Measurements from ENCODE around the gene XBP1. TPM values are rescaled to one million over a fixed set of nuclear protein-coding genes. Genes with fewer than 3 reads are reported as not detected.

Gene XBP1
- total RNA-seq, 1 donor from 2014 or later, result 77.4 TPM

DNA sequence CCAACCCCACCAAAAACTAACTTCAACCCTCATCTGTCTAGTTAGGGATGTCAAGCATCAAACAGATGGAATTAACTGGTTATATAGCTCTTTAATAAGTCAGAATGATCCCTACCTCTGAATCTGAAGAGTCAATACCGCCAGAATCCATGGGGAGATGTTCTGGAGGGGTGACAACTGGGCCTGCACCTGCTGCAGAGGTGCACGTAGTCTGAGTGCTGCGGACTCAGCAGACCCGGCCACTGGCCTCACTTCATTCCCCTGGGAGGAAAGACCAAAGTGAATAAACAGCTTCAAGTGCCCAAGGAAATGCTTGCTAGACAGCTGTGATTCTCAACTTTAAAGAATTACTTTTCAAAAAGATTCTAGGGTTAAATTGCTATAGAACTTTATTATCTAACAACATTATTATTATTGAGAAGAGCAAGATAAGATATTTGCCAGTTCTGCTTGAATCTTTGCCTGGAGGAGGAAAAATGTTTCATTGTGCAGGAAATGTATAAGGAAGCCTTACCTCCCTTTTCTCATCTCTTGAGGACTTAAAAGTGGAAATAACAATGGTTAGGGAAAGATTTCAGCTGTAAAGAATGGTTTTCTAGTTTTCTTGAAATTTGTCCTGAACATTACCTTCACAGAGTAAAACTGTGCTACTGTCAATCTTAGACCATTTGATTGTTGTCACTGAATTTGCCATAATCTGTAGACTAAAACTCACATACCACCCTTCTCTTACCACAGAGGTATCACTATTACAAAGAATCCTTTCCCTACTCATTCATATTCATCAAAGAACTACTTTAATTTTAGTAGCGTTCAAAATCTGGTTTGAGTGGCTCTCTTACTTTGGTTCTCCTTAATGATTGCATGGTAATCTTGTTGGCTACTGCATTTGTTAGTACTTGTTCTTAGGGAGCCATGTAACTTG, 4.2 kb downstream of the XBP1 start:
- Mint-ChIP-seq H3K27ac (ENCODE audit: unreplicated experiment) (no peak overlapping the region), H3K9me3 (ENCODE audit: unreplicated experiment) (peaks cover 10% of the 10 kb centered on the region), H3K4me1 (ENCODE audit: low read depth, unreplicated experiment) (peaks cover 5% of the 10 kb centered on the region), H3K27me3 (ENCODE audit: unreplicated experiment) (no peaks in the 10 kb centered on the region), H3K36me3 (ENCODE audit: unreplicated experiment) (no peaks in the 10 kb centered on the region), H3K4me3 (ENCODE audit: unreplicated experiment) (no peak overlapping the region)
- TF ChIP-seq, protein P1, sequence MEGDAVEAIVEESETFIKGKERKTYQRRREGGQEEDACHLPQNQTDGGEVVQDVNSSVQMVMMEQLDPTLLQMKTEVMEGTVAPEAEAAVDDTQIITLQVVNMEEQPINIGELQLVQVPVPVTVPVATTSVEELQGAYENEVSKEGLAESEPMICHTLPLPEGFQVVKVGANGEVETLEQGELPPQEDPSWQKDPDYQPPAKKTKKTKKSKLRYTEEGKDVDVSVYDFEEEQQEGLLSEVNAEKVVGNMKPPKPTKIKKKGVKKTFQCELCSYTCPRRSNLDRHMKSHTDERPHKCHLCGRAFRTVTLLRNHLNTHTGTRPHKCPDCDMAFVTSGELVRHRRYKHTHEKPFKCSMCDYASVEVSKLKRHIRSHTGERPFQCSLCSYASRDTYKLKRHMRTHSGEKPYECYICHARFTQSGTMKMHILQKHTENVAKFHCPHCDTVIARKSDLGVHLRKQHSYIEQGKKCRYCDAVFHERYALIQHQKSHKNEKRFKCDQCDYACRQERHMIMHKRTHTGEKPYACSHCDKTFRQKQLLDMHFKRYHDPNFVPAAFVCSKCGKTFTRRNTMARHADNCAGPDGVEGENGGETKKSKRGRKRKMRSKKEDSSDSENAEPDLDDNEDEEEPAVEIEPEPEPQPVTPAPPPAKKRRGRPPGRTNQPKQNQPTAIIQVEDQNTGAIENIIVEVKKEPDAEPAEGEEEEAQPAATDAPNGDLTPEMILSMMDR (IDR thresholded peaks at IDR 0.05; ENCODE audit: partially characterized antibody, unreplicated experiment), result no peak
- DNase-seq, result no peak

DNA sequence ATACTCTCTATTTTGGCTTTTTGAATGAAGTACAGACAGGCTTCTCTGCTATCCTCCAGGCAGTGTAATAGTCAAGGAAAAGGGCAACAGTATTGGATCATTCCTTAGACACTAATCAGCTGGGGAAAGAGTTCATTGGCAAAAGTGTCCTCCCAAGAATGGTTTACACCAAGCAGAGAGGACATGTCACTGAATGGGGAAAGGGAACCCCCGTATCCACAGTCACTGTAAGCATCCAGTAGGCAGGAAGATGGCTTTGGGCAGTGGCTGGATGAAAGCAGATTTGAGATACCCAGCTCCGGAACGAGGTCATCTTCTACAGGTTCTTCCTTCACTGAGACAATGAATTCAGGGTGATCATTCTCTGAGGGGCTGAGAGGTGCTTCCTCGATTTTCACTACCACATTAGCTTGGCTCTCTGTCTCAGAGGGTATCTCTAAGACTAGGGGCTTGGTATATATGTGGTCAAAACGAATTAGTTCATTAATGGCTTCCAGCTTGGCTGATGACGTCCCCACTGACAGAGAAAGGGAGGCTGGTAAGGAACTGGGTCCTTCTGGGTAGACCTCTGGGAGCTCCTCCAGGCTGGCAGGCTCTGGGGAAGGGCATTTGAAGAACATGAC, 5.2 kb downstream of the XBP1 start:
- no peak for DNase-seq

DNA sequence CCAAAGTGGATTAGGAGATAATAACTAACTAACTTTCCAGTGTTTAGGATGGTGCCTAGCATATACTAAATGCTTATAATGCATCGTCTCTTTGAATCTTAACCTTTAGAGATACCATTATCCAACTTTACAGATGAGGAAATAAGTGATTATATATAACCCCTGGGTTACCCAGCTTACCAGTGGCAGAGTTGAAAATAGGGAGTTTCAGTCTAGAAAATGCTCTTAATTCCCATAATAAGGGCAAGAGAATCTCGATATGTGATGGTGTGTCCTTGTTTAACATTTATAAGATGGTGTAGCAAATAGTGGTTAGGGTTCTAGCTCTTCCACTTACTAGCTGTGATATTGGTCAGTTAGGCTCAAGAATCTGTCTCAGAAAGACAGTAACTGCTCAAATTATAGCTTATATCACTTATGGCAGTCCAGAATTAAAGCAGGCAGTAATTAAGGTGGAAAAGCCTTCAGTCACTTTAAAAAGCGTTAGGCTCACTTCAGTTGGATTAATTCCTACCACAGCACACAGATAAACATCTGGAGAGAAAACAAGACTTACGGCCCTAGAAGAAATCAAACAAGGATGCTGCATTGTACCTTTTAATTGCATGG, 6.3 kb downstream of the XBP1 start:
- TF ChIP-seq, protein P1 (IDR thresholded peaks at IDR 0.05; ENCODE audit: partially characterized antibody, unreplicated experiment), result no peak
- DNase-seq, result no peak
- peaks cover 3% of the 10 kb centered on the region for H3K4me1 Mint-ChIP-seq (ENCODE audit: low read depth, unreplicated experiment)
- no peaks in the 10 kb centered on the region for H3K27me3 Mint-ChIP-seq (ENCODE audit: unreplicated experiment)
- no peaks in the 10 kb centered on the region for H3K36me3 Mint-ChIP-seq (ENCODE audit: unreplicated experiment)
- H3K9me3 Mint-ChIP-seq (ENCODE audit: unreplicated experiment), result peaks cover under 1% of the 10 kb centered on the region
- no peak overlapping the region for H3K27ac Mint-ChIP-seq (ENCODE audit: unreplicated experiment)
- no peak overlapping the region for H3K4me3 Mint-ChIP-seq (ENCODE audit: unreplicated experiment)

More for the DNA sequence above, 5.2 kb downstream of the XBP1 start:
- Mint-ChIP-seq H3K9me3 (ENCODE audit: unreplicated experiment) (peaks cover 7% of the 10 kb centered on the region), H3K27ac (ENCODE audit: unreplicated experiment) (no peak overlapping the region), H3K27me3 (ENCODE audit: unreplicated experiment) (no peaks in the 10 kb centered on the region), H3K4me1 (ENCODE audit: low read depth, unreplicated experiment) (peaks cover 5% of the 10 kb centered on the region), H3K4me3 (ENCODE audit: unreplicated experiment) (no peak overlapping the region), H3K36me3 (ENCODE audit: unreplicated experiment) (no peaks in the 10 kb centered on the region)
- TF ChIP-seq, protein P1 (IDR thresholded peaks at IDR 0.05; ENCODE audit: partially characterized antibody, unreplicated experiment), result no peak

DNA sequence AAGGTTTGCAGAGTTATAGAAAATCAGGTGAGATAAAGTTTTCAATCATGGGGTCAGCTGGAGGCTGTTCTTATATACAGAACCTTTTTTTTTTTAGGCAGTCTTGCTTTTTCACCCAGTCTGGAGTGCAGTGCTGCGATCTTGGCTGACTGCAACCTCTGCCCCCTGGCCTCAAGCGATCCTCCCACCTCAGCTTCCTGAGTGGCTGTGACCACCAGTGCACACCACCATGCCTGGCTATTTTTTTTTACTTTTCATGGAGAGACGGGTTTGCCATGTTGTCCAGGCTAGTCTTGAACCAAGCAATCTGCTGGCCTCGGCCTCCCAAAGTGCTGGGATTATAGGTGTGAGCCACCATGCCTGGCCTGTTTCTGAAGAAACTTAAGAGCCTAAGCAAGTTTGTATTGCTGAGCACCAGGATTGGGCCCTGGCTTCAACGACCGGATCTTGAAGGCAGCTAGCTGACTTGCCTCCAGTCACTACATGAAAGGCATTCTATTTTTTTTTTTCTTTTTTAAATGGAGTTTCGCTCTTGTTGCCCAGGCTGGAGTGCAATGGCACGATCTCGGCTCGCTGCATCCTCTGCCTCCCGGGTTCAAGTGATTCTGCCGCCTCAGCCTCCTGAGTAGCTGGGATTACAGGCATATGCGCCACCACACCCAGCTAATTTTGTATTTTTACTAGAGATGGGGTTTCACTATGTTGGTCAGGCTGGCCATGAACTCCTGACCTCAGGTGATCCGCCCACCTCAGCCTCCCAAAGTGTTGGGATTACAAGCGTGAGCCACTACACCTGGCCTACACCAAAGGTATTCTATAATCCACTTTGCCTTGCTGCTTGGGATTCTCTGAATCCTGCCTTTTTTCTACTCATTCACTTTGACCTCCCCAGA, 7.6 kb downstream of the XBP1 start:
- TF ChIP-seq, protein P1 (IDR thresholded peaks at IDR 0.05; ENCODE audit: partially characterized antibody, unreplicated experiment), result no peak
- Mint-ChIP-seq H3K4me1 (ENCODE audit: low read depth, unreplicated experiment) (peaks cover 10% of the 10 kb centered on the region), H3K27ac (ENCODE audit: unreplicated experiment) (no peak overlapping the region), H3K36me3 (ENCODE audit: unreplicated experiment) (no peaks in the 10 kb centered on the region), H3K27me3 (ENCODE audit: unreplicated experiment) (no peaks in the 10 kb centered on the region), H3K9me3 (ENCODE audit: unreplicated experiment) (no peaks in the 10 kb centered on the region), H3K4me3 (ENCODE audit: unreplicated experiment) (no peak overlapping the region)
- DNase-seq, result no peak
